GM19025 (cell line): Measurements from ENCODE around the gene GLUL.

Experiments
- ATAC-seq: cut with Tn5 transposase; IDR thresholded peaks from one replicate; pipeline ENCODE4 v1.9.1; 2021; ENCODE audit warnings: mild to moderate bottlenecking, low read depth, moderate library complexity; ENCODE audit not compliant: unreplicated experiment

GLUL gene

GRCh38 chr1:182391362-182392049 is at the start of gene GLUL:
GLUL (minus strand) TSS chr1:182391790; CDS start chr1:182388737, 3,053 bp downstream.
- peak; percentile 71 for ATAC-seq

GRCh38 chr1:182438326-182438725 is 46.7 kb upstream of the GLUL start:
- no peak for ATAC-seq

GRCh38 chr1:182433580-182433979 is 42.0 kb upstream of the GLUL start:
- no peak for ATAC-seq

GRCh38 chr1:182431278-182431677 is 39.7 kb upstream of the GLUL start:
- no peak for ATAC-seq

- ATAC-seq = no peak
Observed at GRCh38 chr1:182430263-182431068, 38.9 kb upstream of the GLUL start.

- no peak for ATAC-seq
Observed at GRCh38 chr1:182428043-182428442, 36.5 kb upstream of the GLUL start.

- ATAC-seq = peak; percentile 59
Observed at GRCh38 chr1:182426442-182427430, 35.1 kb upstream of the GLUL start.

GRCh38 chr1:182415789-182416188 is 24.2 kb upstream of the GLUL start:
- ATAC-seq = no peak

GRCh38 chr1:182413969-182414368 is 22.4 kb upstream of the GLUL start:
- ATAC-seq = no peak

GRCh38 chr1:182413486-182413885 is 21.9 kb upstream of the GLUL start:
- no peak for ATAC-seq

GRCh38 chr1:182410620-182411273 is 19.2 kb upstream of the GLUL start:
- no peak for ATAC-seq

GRCh38 chr1:182410138-182410537 is 18.5 kb upstream of the GLUL start:
- ATAC-seq = no peak

- ATAC-seq = no peak
Observed at GRCh38 chr1:182408435-182409075, 17.0 kb upstream of the GLUL start.

GRCh38 chr1:182407724-182408123 is 16.1 kb upstream of the GLUL start:
- ATAC-seq = no peak

- ATAC-seq = no peak
Observed at GRCh38 chr1:182406012-182406411, 14.4 kb upstream of the GLUL start.

- ATAC-seq = no peak
Observed at GRCh38 chr1:182405578-182405977, 14.0 kb upstream of the GLUL start.

GRCh38 chr1:182404781-182405180 is 13.2 kb upstream of the GLUL start:
- ATAC-seq = no peak

- no peak for ATAC-seq
Observed at GRCh38 chr1:182400567-182400966, 9.0 kb upstream of the GLUL start, which contains the start of gene TEDDM1. TEDDM1 (minus strand) TSS chr1:182400667; CDS start chr1:182400485, 182 bp downstream.

- ATAC-seq = no peak
Observed at GRCh38 chr1:182397653-182398393, 6.2 kb upstream of the GLUL start.
